Astrocyte (in vitro differentiated cells and primary cell): Measurements from ENCODE around the gene IL18RAP. TPM values are rescaled to one million over a fixed set of nuclear protein-coding genes. Genes with fewer than 3 reads are reported as not detected.

Experiments used
- DNase-seq: peaks from one replicate; pipeline ENCODE4 v3.0.0-alpha.2; 2010; ENCODE audit warnings: low read depth
- FAIRE-seq: peaks from 2 replicates; lab custom pipeline; 2011; peaks lifted over from hg19 to GRCh38; lab: Jason Lieb, UNC
- H2AFZ ChIP-seq: 2 replicates; pipeline ENCODE4 v1.6.0; 2012; ENCODE audit warnings: low read depth, low read length, inconsistent platforms
- H3K27ac ChIP-seq: 2 replicates; pipeline ENCODE4 v1.5.1; 2011; ENCODE audit warnings: low read depth, low read length, inconsistent platforms
- H3K27me3 ChIP-seq: 2 replicates; pipeline ENCODE4 v1.6.0; 2011; ENCODE audit warnings: low read length, inconsistent platforms; ENCODE audit not compliant: insufficient read depth
- H3K36me3 ChIP-seq: 2 replicates; pipeline ENCODE4 v1.5.1; 2011; ENCODE audit warnings: low read length, inconsistent platforms; ENCODE audit not compliant: insufficient read depth
- H3K4me1 ChIP-seq: 2 replicates; pipeline ENCODE4 v1.5.1; 2011; ENCODE audit warnings: low read length, inconsistent platforms; ENCODE audit not compliant: insufficient read depth
- H3K4me2 ChIP-seq: 2 replicates; pipeline ENCODE4 v1.6.0; 2012; ENCODE audit warnings: low read length, inconsistent platforms
- H3K4me3 ChIP-seq: 2 replicates; pipeline ENCODE4 v1.5.1; 2011; ENCODE audit warnings: low read depth, mild to moderate bottlenecking, low read length, inconsistent platforms; ENCODE audit not compliant: insufficient read depth
- H3K79me2 ChIP-seq: 2 replicates; pipeline ENCODE4 v1.6.0; 2012; ENCODE audit warnings: mild to moderate bottlenecking, low read length, inconsistent platforms; ENCODE audit not compliant: insufficient read depth
- H3K9ac ChIP-seq: 2 replicates; pipeline ENCODE4 v1.6.0; 2012; ENCODE audit warnings: mild to moderate bottlenecking, low read length, inconsistent platforms
- H3K9me3 ChIP-seq: 2 replicates; pipeline ENCODE4 v1.5.1; 2012; ENCODE audit warnings: low read depth, mild to moderate bottlenecking, low read length, inconsistent platforms; ENCODE audit not compliant: insufficient read depth
- H4K20me1 ChIP-seq: 2 replicates; pipeline ENCODE4 v1.6.0; 2012; ENCODE audit warnings: low read length, inconsistent platforms; ENCODE audit not compliant: insufficient read depth
- H3K27ac Mint-ChIP-seq: one replicate; pipeline ENCODE4 v1.8.0; 2021; ENCODE audit warnings: mild to moderate bottlenecking, mixed read lengths; ENCODE audit not compliant: unreplicated experiment
- H3K27me3 Mint-ChIP-seq: one replicate; pipeline ENCODE4 v1.8.0; 2021; ENCODE audit warnings: low read depth, mixed read lengths; ENCODE audit not compliant: unreplicated experiment
- H3K36me3 Mint-ChIP-seq: one replicate; pipeline ENCODE4 v1.8.0; 2021; ENCODE audit warnings: low read depth, mixed read lengths; ENCODE audit not compliant: unreplicated experiment
- H3K4me1 Mint-ChIP-seq: one replicate; pipeline ENCODE4 v1.8.0; 2021; ENCODE audit warnings: low read depth, mixed read lengths; ENCODE audit not compliant: unreplicated experiment
- H3K4me3 Mint-ChIP-seq: one replicate; pipeline ENCODE4 v1.8.0; 2021; ENCODE audit warnings: mild to moderate bottlenecking, moderate library complexity, mixed read lengths; ENCODE audit not compliant: unreplicated experiment
- H3K9me3 Mint-ChIP-seq: one replicate; pipeline ENCODE4 v1.8.0; 2021; ENCODE audit warnings: mild to moderate bottlenecking, mixed read lengths; ENCODE audit not compliant: unreplicated experiment
- EZH2 ChIP-seq: IDR thresholded peaks from 2 replicates; pipeline ENCODE4 v1.6.1; 2012; ENCODE audit warnings: mild to moderate bottlenecking, low read length, inconsistent platforms; ENCODE audit not compliant: insufficient read depth
- total RNA-seq: library from RNA; stranded (reverse); gene quantifications from 2 replicates; pipeline ENCODE4 v1.2.1, GENCODE V29; 2021
- TF ChIP-seq, protein P1 (sequence below): IDR thresholded peaks from 2 replicates; pipeline ENCODE4 v1.5.1; 2011; ENCODE audit warnings: low read depth, mild to moderate bottlenecking, inconsistent platforms, low read length, moderate library complexity; ENCODE audit not compliant: insufficient read depth

Gene IL18RAP
- total RNA-seq, 1 donor from 2014 or later = not detected

DNA sequence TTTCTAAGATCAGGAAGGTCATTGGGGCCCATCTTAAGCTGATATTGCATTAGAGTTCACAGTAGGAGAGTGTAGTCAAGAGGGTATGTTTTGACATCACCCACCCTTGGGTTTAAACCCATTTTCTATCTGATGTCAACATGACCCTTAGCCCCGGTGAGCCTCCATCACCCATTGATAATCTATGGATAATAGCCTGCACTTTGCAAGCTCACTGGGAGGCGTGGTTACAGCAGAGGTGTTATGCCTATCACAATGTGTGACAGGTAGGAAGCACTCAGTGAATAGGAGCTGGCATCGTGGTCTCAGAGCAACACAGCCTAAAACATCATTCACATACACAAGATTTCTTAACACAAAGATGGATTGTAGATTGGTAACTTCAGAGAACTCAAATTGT lies 21.3 kb downstream of the IL18RAP start:
- Histone ChIP-seq H2AFZ (no peak overlapping the region), H4K20me1 (no peaks in the 10 kb centered on the region), H3K27ac (no peak overlapping the region), H3K4me1 (peaks cover 5% of the 10 kb centered on the region), H3K9ac (no peak overlapping the region), H3K36me3 (no peaks in the 10 kb centered on the region), H3K4me2 (no peak overlapping the region), H3K27me3 (no peaks in the 10 kb centered on the region), H3K79me2 (no peaks in the 10 kb centered on the region), H3K9me3 (no peaks in the 10 kb centered on the region), H3K4me3 (no peak overlapping the region)
- H3K4me1 Mint-ChIP-seq = no peaks in the 10 kb centered on the region
- no peaks in the 10 kb centered on the region for H3K27me3 Mint-ChIP-seq
- no peaks in the 10 kb centered on the region for H3K9me3 Mint-ChIP-seq
- TF ChIP-seq, protein P1, sequence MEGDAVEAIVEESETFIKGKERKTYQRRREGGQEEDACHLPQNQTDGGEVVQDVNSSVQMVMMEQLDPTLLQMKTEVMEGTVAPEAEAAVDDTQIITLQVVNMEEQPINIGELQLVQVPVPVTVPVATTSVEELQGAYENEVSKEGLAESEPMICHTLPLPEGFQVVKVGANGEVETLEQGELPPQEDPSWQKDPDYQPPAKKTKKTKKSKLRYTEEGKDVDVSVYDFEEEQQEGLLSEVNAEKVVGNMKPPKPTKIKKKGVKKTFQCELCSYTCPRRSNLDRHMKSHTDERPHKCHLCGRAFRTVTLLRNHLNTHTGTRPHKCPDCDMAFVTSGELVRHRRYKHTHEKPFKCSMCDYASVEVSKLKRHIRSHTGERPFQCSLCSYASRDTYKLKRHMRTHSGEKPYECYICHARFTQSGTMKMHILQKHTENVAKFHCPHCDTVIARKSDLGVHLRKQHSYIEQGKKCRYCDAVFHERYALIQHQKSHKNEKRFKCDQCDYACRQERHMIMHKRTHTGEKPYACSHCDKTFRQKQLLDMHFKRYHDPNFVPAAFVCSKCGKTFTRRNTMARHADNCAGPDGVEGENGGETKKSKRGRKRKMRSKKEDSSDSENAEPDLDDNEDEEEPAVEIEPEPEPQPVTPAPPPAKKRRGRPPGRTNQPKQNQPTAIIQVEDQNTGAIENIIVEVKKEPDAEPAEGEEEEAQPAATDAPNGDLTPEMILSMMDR = no peak
- no peak for TF ChIP-seq EZH2
- H3K36me3 Mint-ChIP-seq = no peaks in the 10 kb centered on the region
- H3K4me3 Mint-ChIP-seq = no peak overlapping the region
- no peak for FAIRE-seq
- no peak overlapping the region for H3K27ac Mint-ChIP-seq
- DNase-seq = no peak

DNA sequence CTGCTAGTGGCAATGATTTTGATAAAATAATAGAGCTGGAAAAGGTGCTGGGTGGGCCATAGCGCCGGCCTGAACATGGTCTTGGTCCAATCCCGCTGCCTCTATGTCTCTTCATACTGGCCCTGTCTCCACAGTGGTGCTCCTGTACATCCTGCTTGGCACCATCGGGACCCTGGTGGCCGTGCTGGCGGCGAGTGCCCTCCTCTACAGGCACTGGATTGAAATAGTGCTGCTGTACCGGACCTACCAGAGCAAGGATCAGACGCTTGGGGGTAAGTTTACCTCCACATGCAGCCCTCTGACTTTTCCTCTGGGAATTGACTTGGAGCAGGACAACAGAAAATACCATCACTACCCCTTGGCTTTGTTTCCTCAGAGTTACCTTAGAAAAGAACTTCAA lies 24.0 kb downstream of the IL18RAP start:
- DNase-seq = no peak
- TF ChIP-seq, protein P1 = no peak
- TF ChIP-seq EZH2 = no peak
- H3K4me3 Mint-ChIP-seq = no peak overlapping the region
- Histone ChIP-seq H3K9ac (no peak overlapping the region), H3K9me3 (no peaks in the 10 kb centered on the region), H3K4me2 (no peak overlapping the region), H2AFZ (no peak overlapping the region), H3K79me2 (no peaks in the 10 kb centered on the region), H3K4me3 (no peak overlapping the region), H3K27me3 (peaks cover 3% of the 10 kb centered on the region), H3K27ac (no peak overlapping the region), H3K4me1 (no peaks in the 10 kb centered on the region), H3K36me3 (no peaks in the 10 kb centered on the region), H4K20me1 (no peaks in the 10 kb centered on the region)
- H3K27ac Mint-ChIP-seq = no peak overlapping the region
- no peaks in the 10 kb centered on the region for H3K36me3 Mint-ChIP-seq
- H3K27me3 Mint-ChIP-seq = peaks cover 7% of the 10 kb centered on the region
- H3K9me3 Mint-ChIP-seq = no peaks in the 10 kb centered on the region
- FAIRE-seq = no peak
- H3K4me1 Mint-ChIP-seq = no peaks in the 10 kb centered on the region

DNA sequence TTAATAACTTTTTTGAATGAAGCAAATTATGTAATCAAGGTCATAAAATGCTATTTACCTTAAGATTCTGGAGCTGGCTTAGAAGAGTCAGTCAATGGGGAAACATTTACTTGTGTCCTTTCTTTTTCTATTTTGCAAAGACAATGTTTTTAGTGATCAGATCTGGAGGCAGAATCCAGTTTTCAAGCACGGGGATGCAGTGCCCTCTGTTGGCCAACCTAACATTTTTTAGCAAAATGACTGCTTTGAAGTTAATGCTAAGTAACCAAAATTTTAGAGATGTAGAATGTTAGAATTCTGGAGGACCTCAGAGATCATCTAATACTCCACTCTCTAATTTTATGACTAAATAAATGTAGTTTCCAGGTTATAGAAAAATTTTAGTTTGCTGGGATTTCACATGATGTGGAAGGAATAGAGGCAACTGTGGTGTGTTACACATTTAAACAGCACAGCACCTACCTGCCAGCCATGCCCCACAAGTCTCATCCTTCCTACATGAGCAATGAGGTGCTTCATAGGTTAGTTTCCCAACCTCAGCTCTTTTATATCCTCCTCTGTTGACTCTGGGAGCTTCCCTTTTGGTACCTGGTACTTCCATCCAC lies 26.5 kb downstream of the IL18RAP start:
- Histone ChIP-seq H3K4me1 (no peaks in the 10 kb centered on the region), H3K9ac (no peak overlapping the region), H4K20me1 (no peaks in the 10 kb centered on the region), H2AFZ (no peak overlapping the region), H3K4me2 (no peak overlapping the region), H3K27ac (no peak overlapping the region), H3K36me3 (no peaks in the 10 kb centered on the region), H3K79me2 (no peaks in the 10 kb centered on the region), H3K27me3 (peaks cover 5% of the 10 kb centered on the region), H3K9me3 (no peaks in the 10 kb centered on the region), H3K4me3 (no peak overlapping the region)
- no peaks in the 10 kb centered on the region for H3K36me3 Mint-ChIP-seq
- DNase-seq = peak; percentile 8
- H3K27me3 Mint-ChIP-seq = peaks cover 7% of the 10 kb centered on the region
- peak; percentile 29 for FAIRE-seq
- H3K9me3 Mint-ChIP-seq = no peaks in the 10 kb centered on the region
- no peak overlapping the region for H3K27ac Mint-ChIP-seq
- TF ChIP-seq EZH2 = no peak
- TF ChIP-seq, protein P1 = peak; percentile 80
- H3K4me1 Mint-ChIP-seq = peaks cover 1% of the 10 kb centered on the region
- H3K4me3 Mint-ChIP-seq = no peak overlapping the region
